Pancreas (tissue), 10 donors: Measurements from ENCODE around the gene SNX21. TPM values are rescaled to one million over a fixed set of nuclear protein-coding genes. Genes with fewer than 3 reads are reported as not detected.

ENCODE experiments used
- ATAC-seq, 4 donors: fragments of 200-7000 bp; cut with Tn5 transposase; one replicate each; pipeline versions ENCODE4 v1.8.0 to v1.9.1; 2020; ENCODE audit warnings: mild to moderate bottlenecking in 4 of 4, moderate library complexity in 4 of 4
- DNase-seq, 6 donors: peaks; one replicate each; pipeline ENCODE4 v3.0.0-alpha.2; 2020
- FAIRE-seq: peaks from 2 replicates; lab custom pipeline; 2012; peaks lifted over from hg19 to GRCh38; lab: Jason Lieb, UNC
- H3K27ac ChIP-seq, 4 donors: fragments of 200-600 bp; sonication (generic); 1 replicate in 3 of 4; 2 replicates in 1 of 4; pipeline versions ENCODE4 v1.5.0 to v1.8.0; 2020
- H3K27me3 ChIP-seq, 4 donors: fragments of 200-600 bp; one replicate each; pipeline ENCODE4 v1.8.0; 2021
- H3K36me3 ChIP-seq, 3 donors: fragments of 200-600 bp; sonication (generic) in 1 of 3; one replicate each; pipeline versions ENCODE4 v1.5.0 to v1.8.0; 2020 to 2021
- H3K4me1 ChIP-seq, 3 donors: fragments of 200-600 bp; one replicate each; pipeline ENCODE4 v1.8.0; 2021
- H3K4me3 ChIP-seq, 4 donors: fragments of 200-600 bp; sonication (generic) in 2 of 4; one replicate each; pipeline versions ENCODE4 v1.5.0 to v1.8.0; 2020 to 2021
- H3K9me3 ChIP-seq, 4 donors: fragments of 200-600 bp; one replicate each; pipeline ENCODE4 v1.8.0; 2021
- CTCF ChIP-seq, 4 donors: fragments of 200-600 bp; sonication (generic) in 3 of 4; IDR thresholded peaks; one replicate each; pipeline versions ENCODE4 v1.5.0 to v1.8.0; 2021; ENCODE audit warnings: antibody characterized with exemption in 4 of 4
- WGBS, 2 donors: extraction: QIAGEN DNeasy Blood & Tissue Kit; methylation state at CpG; one replicate each; pipeline ENCODE4 v1.1.7; 2013; 5-methylcytosine and 5-hydroxymethylcytosine counted together
- intact Hi-C, 3 donors: fragments of 100-400 bp; cut with DNase I; formaldehyde crosslinking; loops; one replicate each; pipeline versions ENCODE4 v1.11.1 to v1.14.2; 2022
- polyA plus RNA-seq, 2 donors: library from polyadenylated mRNA; stranded (reverse); fragments of 200-250 nt; gene quantifications; one replicate each; pipeline ENCODE4 v1.2.3, GENCODE V29; 2013
- total RNA-seq, 6 donors: library from RNA; stranded (reverse); fragmentation: NEBNext Ultra II Directional in 4 of 6; extraction: Animal tissue kit (Norgen Biotek cat#: 25700) in 4 of 6; gene quantifications; one replicate each; pipeline versions ENCODE4 v1.2.1 to v1.2.4, GENCODE V29; 2021 to 2023
- donor health status: healthy with polysubstance abuse.
- donor health status: DM: no; HTN: no; CAD: no; lungs with moderate emphysema.
- donor health status: DM: no; HTN: no; CAD: no.
- donor health status: control.
- donor health status: control.
- donor health status: Bipolar disorder and iron deficiency.
- donor health status: DM: yes; HTN: yes; CAD: no.
- donor health status: DM: no; HTN: no; CAD: no.
- donor health status: DM: no; HTN: no; CAD: no.
- donor health status: DM: yes; HTN: yes; CAD: no.

Gene SNX21
- total and polyA plus RNA-seq, 8 donors: 4.6 to 22.6 (median 6.7) TPM

GRCh38 chr20:45886590-45887345 lies 53.2 kb downstream of the SNX21 start:
- peaks cover 0 to 8% (median 6%) of the 10 kb centered on the region in 3 donors for H3K36me3 ChIP-seq
- TF ChIP-seq CTCF (IDR thresholded peaks at IDR 0.05): no peak
- no peak for ATAC-seq
- 89 to 93% methylated on average over 18 to 19 of the region's 19 CpGs for WGBS, 2 donors
- peaks cover 1 to 3% (median 1%) of the 10 kb centered on the region in 3 donors for H3K4me1 ChIP-seq
- H3K27ac ChIP-seq: no peak overlapping the region
- no peaks in the 10 kb centered on the region for H3K9me3 ChIP-seq
- H3K4me3 ChIP-seq: no peak overlapping the region
- FAIRE-seq: no peak
- no peaks in the 10 kb centered on the region for H3K27me3 ChIP-seq
- intact Hi-C loops: loop anchor here in 1 of 3 donors (5.0 kb wide), 1 partner anchor 81 kb away; no protein-coding TSS in a partner anchor
- DNase-seq: no peak

- TF ChIP-seq CTCF (IDR thresholded peaks at IDR 0.05): no peak
- WGBS, 2 donors: 87 to 91% methylated on average over 8 of the region's 8 CpGs
These were observed 53.7 kb downstream of the SNX21 start, which contains the start of gene SPATA25 for GRCh38 chr20:45887346-45887715. SPATA25 (minus strand) TSS chr20:45887622; CDS start chr20:45887590, 32 bp downstream.

DNA sequence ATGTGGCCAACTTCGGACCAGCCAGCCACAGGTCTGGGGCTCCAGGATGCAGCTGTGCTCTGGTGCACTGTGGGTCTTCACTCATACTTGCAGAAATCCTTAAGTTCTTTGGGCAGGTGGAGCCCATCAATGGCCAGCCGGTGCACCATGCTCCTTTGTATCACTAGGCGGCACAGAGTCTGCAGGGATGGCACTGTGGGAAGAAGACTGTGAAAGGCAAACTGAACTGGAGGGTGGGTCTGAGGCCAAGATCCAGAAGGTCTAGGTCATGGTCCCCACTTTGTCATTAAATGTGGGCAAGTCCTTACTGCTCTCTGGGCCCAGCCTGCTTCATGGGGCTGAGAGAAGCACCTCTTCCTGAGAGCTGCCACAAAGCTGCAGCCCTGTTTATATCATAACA lies 55.1 kb downstream of the SNX21 start:
- no peak overlapping the region for H3K27ac ChIP-seq
- peaks cover 3 to 4% (median 4%) of the 10 kb centered on the region in 3 donors for H3K4me1 ChIP-seq
- H3K9me3 ChIP-seq: no peaks in the 10 kb centered on the region
- intact Hi-C loops: loop anchor here in 1 of 3 donors (5.0 kb wide), 1 partner anchor 79 kb away; no protein-coding TSS in a partner anchor
- TF ChIP-seq CTCF (IDR thresholded peaks at IDR 0.05): no peak
- no peak overlapping the region for H3K4me3 ChIP-seq
- FAIRE-seq (no peak), ATAC-seq (no peak), DNase-seq (no peak)
- peaks cover 0 to under 1% (median 0%) of the 10 kb centered on the region in 3 donors for H3K36me3 ChIP-seq
- WGBS, 2 donors: 83 to 88% methylated on average over 3 of the region's 3 CpGs
- no peaks in the 10 kb centered on the region for H3K27me3 ChIP-seq

More at GRCh38 chr20:45887346-45887715, 53.7 kb downstream of the SNX21 start, which contains the start of gene SPATA25:
- no peaks in the 10 kb centered on the region for H3K27me3 ChIP-seq
- intact Hi-C loops: loop anchor here in 1 of 3 donors (5.0 kb wide), 1 partner anchor 80 kb away; no protein-coding TSS in a partner anchor
- peaks cover 0 to 4% (median 3%) of the 10 kb centered on the region in 3 donors for H3K4me1 ChIP-seq
- ATAC-seq (no peak), FAIRE-seq (no peak), DNase-seq (no peak)
- no peak within 1 kb of the TSS for H3K27ac ChIP-seq
- no peaks in the 10 kb centered on the region for H3K9me3 ChIP-seq
- peaks cover 0 to 8% (median 6%) of the 10 kb centered on the region in 3 donors for H3K36me3 ChIP-seq
- no peak within 1 kb of the TSS for H3K4me3 ChIP-seq

DNA sequence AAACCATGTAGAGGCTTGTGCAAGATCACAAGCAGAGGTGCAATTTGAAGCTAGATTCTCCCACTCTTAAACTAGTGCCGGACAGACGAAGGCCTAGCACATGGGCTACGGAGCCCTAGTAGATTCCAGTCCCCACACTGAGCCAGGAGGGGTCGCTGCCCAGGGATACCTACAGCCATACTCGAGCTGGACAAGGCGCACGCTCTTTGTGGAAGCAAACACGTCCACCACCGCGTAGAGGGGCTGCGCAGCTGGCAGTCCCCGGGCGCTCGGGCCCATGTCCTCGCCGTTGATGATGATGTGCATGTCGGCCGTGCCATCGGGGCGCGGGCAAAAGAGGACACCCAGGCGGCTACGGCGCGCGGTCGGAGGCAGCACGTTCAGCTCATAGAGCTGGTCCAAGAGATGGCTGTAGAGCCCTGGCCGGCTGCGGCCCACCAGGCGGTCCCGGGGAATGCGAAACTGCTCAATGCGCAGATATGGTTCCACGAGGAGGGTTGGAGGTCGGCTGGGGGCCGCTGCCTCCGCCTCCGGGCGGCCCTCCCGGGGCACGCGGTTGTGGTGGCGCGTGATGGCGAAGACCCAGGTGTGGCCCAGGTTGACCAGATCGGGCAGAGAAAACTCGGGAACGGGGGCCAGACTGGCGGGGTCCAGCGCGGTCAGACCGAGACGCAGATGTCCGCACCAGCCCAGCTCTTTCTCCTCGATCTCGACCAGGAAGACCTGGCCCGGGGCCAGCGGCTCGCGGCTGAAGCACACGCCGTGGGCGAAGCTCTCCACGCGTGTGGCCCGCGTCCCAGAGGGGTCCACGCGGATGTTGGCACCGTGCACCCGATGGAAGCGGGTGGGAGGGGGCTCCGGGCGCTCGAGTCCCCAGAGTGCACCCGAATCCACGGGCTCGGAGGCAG lies 56.7 kb downstream of the SNX21 start:
- peak; percentile 73 to 90 (median 84) for DNase-seq
- FAIRE-seq: no peak
- H3K36me3 ChIP-seq: no peaks in the 10 kb centered on the region
- H3K27me3 ChIP-seq: no peaks in the 10 kb centered on the region
- WGBS, 2 donors: 1 to 2% methylated on average over 77 to 79 of the region's 79 CpGs
- H3K9me3 ChIP-seq: no peaks in the 10 kb centered on the region
- peak; percentile 77 to 83 (median 80) for ATAC-seq
- H3K4me3 ChIP-seq: peak overlapping the region; percentile 65 to 93 (median 80)
- peaks cover 3 to 4% (median 4%) of the 10 kb centered on the region in 3 donors for H3K4me1 ChIP-seq
- intact Hi-C loops: no loop called here
- H3K27ac ChIP-seq: peak overlapping the region; percentile 61 to 82 (median 75)
- peak; percentile 49 to 57 (median 52) for TF ChIP-seq CTCF (IDR thresholded peaks at IDR 0.05)
